HG02642 (cell line): ENCODE data around the gene CLDN34.

ENCODE experiments used
- ATAC-seq: cut with Tn5 transposase; IDR thresholded peaks from one replicate; pipeline ENCODE4 v1.9.1; 2021; ENCODE audit warnings: mild to moderate bottlenecking; ENCODE audit not compliant: unreplicated experiment, poor library complexity

Gene CLDN34

GRCh38 chrX:10014462-10015354, 47.5 kb downstream of the CLDN34 start:
- peak; percentile 87 for ATAC-seq

- peak; percentile 31 for ATAC-seq
Measured at GRCh38 chrX:10015355-10015722, 48.2 kb downstream of the CLDN34 start.

DNA sequence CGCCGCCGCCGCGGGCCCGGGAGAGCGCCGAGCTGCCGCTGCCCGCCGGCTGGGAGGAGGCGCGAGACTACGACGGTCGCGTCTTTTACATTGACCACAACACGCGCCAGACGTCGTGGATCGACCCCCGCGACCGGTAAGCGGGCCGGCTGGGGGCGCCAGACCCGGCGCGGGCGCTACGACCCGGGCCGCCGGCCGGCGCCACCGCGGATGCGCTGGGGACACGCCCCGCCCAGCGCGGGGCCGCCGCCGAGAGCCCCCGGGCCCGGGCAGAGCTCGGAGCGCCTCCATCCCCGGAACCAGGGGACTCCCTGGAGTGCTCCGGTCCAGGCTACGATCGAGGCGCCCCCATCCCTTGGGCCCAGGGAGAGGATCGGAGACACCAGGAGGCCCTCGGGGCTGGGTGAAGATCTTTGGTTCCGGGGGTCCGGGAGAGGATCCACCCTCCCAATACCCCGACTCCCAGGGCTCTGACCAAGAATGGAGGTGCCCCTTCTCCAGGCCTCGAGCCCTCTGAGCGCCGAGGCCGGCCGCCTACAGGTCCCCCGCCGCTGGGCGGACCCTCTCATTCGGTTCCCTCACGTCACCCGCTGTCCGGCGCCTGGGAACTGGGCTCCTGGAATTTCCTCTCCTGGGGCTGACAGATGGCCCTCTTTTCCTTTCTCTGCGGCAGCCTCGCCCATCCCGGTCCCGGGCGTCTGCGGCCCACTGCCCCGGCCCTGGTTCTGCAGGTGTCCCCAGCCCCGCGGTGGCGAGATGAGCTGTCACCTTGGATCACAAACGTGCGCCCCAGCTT, 48.8 kb downstream of the CLDN34 start:
- peak; percentile 25 for ATAC-seq

GRCh38 chrX:10016519-10017132, 49.5 kb downstream of the CLDN34 start:
- no peak for ATAC-seq

DNA sequence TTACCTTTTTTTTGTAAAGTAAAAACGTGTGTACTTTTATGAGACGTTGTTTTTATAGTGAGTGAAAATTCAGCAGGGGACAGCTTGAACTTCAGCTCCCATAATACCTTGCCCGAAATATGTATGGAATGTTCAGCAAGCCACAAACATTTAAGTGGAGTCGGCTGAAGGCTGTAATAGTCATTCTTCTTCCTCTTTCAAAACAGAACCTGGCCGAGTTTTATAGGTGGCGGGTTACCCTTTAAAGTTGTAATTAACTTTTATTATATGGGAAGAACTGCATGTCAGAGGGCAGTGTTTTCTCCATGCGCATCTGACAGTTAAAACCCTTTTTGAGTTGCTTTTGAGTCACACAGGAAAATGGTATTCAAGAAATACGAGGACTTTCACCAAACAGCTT, 50.7 kb downstream of the CLDN34 start:
- ATAC-seq = no peak
